GM15510 (cell line): ENCODE data around the gene ERC2.

Experiments used
- POLR2A ChIP-seq: IDR thresholded peaks from 3 replicates; pipeline ENCODE4 v1.6.1; 2011; ENCODE audit warnings: borderline replicate concordance; ENCODE audit not compliant: insufficient read length; ENCODE audit errors: extremely low read depth

ERC2 gene

DNA sequence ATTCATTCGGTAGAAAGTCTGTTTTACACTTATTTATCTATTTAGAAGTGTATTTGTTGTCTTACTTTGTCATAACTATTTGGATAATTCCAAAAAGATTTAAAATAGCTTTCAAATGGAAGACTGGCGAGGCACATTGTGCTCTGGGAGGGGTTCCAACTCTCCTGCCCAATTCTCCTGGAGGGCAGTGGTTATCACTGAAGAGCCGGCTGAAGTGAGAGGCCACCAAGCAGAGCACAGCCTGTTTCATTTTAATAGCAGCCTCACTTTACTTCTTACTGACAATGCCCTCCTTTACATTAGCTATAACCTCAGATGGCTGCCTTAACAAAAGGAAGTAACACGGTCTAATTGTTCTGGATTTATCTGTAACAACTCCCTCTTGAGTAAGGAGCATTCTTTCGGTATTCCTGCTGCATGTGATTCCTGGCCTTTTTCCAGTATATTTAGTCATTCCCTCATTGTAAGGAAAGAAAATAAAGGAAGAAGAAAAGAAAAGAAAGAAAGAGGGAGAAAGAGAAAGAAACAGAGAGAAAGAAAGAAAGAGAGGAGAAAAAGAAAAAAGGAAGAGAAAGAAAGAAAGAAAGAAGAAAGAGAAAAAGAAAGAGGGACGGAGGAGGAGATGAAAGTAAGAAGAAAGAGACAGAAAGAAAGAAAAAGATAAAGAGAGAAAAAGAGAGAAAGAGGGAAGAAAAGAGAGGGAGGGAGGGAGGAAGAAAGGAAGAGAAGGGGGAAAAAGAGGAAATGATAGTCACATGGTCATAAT lies 641.4 kb downstream of the ERC2 start:
- TF ChIP-seq POLR2A, result no peak

DNA sequence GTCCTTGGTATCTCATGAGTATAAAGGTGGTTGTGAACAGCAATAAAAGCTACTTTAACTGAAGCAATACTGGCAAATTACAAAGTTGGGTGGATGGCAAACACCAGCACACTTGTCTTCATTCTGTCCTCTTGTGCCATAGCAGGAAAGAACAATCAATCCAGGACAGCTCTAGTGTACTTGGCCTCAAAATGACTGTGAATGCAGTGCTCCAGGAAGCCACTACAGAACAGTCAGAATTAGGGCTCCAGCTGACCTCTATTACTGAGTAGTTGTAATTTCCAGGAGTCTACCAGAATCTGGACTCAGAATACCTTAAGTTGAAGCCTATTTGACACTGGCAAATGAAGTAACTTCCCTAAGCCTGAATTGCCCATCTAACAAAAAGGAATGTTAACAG lies 642.2 kb downstream of the ERC2 start:
- TF ChIP-seq POLR2A, result no peak

DNA sequence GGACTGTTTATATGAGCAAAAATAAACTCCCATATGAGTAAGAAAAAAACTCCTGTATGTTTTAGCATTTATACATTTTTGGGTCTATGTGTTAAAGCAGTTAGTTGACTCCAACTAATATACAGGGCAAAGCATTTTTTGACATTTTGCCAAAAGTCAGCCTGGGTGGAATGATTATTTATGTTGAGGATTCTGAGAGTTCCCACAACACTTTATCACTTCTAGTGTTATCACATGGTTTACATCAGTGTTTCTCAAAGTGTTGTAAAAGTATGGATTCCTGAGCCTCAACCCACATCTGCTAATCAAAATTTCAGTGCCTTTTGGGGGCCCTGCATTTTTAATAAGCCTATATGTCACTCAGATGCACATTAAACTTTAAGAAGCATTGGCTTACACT lies 643.9 kb downstream of the ERC2 start:
- TF ChIP-seq POLR2A, result no peak

DNA sequence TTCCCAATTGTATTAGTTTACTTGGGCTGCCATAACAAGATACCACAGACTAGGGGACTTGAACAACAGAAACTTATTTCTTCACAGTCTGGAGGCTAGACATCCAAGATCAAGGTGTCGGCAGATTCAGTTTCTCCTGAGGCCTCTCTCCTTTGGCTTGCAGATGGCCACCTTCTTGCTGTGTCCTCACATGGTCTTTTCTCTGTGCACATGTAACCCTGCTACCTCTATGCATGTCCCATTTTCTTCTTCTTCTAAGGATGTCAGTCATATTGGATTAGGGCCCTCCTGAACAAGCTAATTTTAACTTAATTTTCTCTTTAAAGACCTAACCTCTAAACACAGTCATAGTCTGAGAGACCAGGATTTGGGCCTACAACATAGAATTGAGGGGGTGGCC lies 644.4 kb downstream of the ERC2 start:
- TF ChIP-seq POLR2A, result no peak

DNA sequence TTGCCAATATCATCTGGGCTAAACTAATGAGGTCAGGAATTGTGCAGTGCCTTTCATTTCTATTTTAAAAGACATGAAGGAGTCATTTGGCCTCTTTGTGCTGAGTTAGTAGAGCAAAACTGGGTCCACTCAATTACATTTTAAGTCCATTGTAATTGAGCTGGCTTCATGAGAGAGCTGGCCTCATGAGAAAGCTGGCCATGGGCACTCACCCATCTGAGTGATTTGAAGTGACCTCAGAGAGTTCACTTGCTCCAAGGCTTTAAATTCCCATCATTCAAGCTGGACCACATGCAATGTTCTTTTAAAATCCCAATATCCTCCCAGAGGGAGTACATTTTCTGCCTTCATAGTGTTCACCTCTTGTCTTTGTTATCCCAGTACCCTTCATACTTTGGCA lies 645.3 kb downstream of the ERC2 start:
- TF ChIP-seq POLR2A, result no peak

DNA sequence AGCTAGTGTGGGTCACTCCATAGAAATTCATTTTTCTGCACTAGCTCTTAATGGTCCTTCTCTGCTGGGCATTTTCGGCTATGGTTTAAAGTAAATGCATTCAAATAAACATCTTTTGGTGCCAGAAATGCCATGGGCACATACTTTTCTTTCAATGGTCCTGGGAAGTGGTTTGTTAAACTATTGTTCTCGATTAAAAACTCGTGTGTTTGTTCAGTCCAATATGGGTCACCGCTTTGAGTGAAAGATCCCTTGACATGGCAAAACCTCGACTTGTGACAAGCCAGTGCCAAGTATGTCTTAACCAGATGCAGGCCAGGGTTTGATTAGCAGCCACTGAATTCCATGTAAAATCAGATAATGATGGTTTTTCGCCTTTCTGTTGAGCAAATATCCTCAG lies 649.3 kb downstream of the ERC2 start:
- no peak for TF ChIP-seq POLR2A

DNA sequence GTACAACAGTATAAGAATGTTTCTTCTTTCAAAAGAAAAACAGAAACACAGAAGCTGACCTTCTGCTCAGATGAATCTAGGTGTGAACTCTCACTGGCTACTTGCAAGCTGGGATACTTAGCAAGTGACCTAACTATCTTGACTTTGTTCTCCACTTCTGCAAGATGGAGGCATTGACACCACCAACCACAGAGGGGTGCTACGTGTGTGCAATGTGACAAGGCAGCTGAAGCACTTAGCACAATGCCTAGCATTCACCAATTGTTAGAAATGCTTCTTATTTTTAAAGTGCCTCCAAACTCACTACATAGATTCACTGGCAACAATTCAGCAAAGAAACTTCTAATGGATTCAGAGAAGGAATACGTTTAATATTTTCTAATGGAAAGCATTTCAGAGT lies 649.8 kb downstream of the ERC2 start:
- TF ChIP-seq POLR2A, result no peak

DNA sequence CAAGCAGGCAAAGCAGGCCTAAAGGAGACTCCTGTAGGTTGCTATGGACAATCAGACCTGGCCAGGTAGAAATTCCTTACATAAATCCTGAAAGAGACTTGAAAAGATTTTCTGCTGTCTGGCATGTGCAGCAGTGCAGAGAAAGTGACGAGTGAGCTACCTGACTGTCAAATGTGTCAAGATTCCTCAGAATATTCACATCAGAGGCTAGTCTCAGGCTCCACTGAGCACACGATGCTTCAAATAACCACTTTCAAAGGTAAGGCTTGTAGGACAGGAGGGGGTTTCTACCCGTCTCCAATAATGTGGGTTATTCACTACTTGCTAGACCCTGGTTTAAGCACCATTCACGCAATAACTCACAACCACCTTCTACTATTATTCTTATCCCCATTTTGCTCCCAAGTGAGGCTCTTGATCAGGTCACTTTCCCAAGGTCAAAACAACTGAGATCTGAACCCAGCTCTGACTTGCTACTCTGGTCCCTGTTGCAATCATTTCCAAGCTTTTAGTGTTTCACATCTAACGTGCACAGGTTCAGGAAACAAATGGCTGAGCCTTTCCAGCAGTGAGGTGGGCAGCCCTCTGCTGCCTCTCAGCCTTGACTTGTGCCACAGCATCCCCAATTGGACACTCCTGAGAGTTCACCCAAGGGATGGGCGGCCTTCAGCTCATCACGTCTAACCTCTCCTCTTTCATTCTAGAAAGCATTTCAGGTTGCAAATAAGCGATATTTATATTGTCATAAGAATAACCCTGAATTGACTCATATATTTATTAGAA lies 651.3 kb downstream of the ERC2 start:
- no peak for TF ChIP-seq POLR2A

DNA sequence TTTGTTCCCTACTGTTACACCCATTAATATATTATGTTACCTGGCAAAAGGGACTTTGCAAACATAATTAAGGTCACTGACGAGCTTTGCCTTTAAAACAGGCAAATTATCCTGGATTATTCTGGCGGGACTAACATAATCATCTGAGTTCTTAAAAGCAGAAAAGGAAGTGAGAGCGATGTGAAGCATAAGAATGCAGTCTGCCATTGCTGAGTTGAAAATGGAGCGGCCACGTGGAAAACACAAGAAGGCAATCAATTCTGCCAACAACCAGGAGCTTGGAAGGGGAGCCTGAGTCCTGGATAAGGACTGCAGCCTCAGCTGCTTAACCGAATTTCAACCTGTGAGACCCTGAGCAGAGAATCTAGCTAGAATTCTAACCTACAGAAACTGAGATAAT lies 653.0 kb downstream of the ERC2 start:
- TF ChIP-seq POLR2A, result no peak

DNA sequence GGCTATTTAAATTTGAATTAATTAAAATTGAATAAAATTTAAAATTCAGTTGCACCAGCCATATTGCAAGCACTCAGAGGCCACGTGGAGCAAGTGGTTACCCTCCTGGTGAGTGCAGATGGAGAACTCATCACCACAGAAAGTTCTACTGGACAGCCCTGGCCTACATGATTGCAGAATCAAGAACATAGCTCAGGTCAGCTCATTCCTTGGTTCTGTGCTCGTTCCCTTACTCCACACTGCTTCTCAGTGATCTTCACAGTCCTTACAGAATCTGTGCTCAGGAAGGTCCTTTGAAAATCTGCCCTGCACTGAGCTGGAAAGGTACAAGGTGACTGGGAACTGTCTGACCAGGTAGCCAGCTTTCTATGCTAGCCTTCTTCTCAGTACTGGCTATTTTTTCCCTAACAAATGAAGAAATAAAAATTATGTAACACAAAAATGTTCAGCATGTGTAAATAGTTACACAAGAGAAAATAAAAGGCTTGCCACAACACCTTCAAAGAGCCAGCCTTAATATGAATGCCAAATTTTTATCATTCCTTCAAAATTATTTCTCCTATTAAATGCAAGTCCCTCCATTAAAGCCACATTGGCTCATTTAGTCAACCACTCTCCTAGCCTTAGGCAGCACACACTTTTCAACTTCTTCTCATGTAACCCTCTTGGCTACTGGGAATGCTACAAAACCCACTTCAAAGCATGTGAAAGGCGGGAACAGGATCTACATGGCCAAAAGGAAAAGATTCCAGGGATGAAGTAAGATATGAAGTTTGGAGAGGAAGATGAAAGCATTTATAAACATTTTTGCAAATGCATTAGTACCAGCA lies 654.8 kb downstream of the ERC2 start:
- no peak for TF ChIP-seq POLR2A

DNA sequence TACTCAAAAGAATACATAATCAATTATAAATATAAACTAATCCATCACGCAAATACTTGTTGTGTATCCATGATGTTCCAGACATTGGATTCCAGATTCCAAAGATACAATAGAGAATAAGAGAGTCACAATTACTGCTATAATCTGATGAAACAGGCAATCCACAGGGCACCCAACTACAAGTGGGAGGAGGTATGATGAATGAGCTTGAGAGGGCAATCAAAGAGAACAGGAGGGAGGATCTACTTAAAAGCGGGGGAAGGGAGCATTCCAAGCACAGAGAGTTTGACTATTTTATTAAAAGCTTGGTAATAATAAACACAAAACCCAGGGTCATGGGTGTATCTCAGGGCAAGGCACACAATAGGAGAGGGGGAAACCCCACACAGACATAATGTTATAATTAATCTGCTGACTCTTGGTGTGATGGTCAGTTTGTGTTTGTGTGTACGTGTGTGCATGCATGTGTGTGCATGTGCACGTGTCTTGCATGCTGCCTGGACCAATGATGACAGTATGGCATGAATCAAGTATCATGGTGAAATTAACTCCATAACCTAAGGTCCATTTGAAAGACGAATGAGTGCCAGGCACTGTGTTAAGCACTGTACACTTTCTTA lies 655.8 kb downstream of the ERC2 start:
- TF ChIP-seq POLR2A, result no peak

DNA sequence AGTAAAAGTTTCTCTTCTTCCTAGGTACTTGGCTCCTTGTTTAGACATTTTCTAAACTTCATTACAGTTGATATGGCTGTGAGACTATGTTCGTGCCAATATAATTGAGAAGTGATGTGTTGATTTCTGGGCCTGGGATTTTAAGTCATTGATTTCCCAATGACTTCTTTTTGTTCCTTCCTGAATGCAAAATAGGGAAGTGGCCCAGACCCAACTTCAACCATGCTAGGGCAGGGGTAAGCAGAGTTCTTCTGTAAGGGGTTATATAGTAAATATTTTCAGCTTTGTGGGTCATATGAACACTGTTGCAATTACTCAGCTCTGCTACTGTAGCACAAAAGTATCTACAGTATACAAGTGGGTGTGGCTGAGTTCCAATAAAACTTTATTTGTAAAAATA lies 661.1 kb downstream of the ERC2 start:
- TF ChIP-seq POLR2A, result no peak

DNA sequence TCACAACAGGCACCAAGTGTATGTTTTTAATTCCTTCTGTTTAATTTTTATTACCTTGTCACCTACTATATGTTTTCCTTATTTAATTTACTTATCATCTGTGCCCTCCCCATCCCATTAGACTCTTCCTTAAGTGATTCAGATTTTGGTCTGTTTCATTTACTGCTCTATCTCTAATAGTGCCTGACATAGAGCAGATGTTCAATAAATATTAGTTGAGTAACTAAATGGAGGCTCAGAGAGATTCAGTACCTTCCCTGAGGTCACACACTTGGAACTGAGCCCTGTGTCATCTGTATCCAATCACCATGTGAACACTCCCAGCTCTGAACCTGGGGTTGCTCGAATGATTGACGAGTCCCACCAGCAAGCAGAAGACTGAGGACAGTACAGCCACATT lies 663.1 kb downstream of the ERC2 start:
- TF ChIP-seq POLR2A, result no peak

DNA sequence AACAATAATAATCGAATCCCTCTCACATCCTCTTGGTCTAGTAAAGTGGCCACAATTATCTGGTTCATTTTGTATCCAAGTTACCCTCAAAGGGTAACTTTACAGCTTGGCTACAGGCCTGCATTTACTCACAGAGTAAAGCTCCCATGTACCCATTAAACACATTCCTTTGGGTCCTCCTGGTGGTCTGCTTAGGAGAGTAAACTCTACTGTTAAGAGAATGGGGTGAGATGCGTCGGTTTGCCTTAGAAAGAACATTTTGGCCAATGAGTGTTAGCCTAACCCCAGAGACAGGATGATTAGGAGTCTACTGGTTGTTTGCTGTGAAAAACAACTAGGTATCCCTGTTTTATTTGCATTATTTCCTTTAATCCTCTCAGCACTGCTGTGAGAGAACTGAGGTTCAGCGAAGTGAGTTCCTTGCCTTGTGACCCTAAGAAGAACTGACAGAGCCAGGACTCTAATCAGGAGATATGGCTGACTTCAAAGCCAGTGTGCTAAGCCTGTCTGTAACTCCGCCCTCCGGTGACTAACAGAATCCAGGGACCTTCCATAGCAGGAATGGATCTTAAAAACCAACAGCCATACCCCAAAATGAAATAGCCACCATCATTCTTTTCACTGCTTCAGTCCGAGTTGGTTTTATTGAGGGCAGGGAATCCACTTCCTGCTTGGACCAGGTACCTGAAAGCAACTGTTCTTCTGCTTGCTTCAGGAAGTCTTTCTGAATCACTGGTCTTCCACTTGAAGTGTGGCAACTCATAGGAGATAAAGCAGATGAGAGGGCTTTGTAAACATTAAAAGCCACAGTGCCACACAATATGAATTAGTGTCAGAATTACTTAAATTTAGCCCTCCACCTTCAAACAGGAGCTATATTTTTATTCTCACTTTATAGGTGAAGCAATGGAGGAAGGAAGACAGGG lies 663.8 kb downstream of the ERC2 start:
- no peak for TF ChIP-seq POLR2A
